Measurements from ENCODE around the gene COL27A1. TPM values are rescaled to one million over a fixed set of nuclear protein-coding genes. Genes with fewer than 3 reads are reported as not detected.

COL27A1 gene
- total RNA-seq, 2 experiments from 2014 or later = 8.4 to 9.7 TPM

- ATAC-seq = no peak
- Mint-ChIP-seq H3K4me1 (ENCODE audit: low read depth) (no peaks in the 10 kb centered on the region), H3K27me3 (no peaks in the 10 kb centered on the region)
These were observed 16.2 kb downstream of the COL27A1 start for GRCh38 chr9:114171500-114171899.

GRCh38 chr9:114172981-114173833 is 17.9 kb downstream of the COL27A1 start:
- no peak overlapping the region for H3K27ac Mint-ChIP-seq
- no peak overlapping the region for H3K4me3 Mint-ChIP-seq
- intact Hi-C loops (cut with micrococcal nuclease) = no loop called here
- ATAC-seq (no peak), DNase-seq (no peak)
- H3K4me1 Mint-ChIP-seq (ENCODE audit: low read depth) = no peaks in the 10 kb centered on the region
- ChIA-PET POLR2A (interaction anchor here (1.3 kb wide), 1 partner anchor 13 kb away, joined by 6 read pairs; no protein-coding TSS in a partner anchor), CTCF (interaction anchor here (1.4 to 1.9 kb wide), 2 partner anchors 65 to 118 kb away, joined by 6 read pairs; no protein-coding TSS in a partner anchor)
- no peaks in the 10 kb centered on the region for H3K9me3 Mint-ChIP-seq
- no peaks in the 10 kb centered on the region for H3K36me3 Mint-ChIP-seq (ENCODE audit: low read depth)
- TF ChIP-seq, protein P1, sequence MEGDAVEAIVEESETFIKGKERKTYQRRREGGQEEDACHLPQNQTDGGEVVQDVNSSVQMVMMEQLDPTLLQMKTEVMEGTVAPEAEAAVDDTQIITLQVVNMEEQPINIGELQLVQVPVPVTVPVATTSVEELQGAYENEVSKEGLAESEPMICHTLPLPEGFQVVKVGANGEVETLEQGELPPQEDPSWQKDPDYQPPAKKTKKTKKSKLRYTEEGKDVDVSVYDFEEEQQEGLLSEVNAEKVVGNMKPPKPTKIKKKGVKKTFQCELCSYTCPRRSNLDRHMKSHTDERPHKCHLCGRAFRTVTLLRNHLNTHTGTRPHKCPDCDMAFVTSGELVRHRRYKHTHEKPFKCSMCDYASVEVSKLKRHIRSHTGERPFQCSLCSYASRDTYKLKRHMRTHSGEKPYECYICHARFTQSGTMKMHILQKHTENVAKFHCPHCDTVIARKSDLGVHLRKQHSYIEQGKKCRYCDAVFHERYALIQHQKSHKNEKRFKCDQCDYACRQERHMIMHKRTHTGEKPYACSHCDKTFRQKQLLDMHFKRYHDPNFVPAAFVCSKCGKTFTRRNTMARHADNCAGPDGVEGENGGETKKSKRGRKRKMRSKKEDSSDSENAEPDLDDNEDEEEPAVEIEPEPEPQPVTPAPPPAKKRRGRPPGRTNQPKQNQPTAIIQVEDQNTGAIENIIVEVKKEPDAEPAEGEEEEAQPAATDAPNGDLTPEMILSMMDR (IDR thresholded peaks at IDR 0.05) = no peak
- H3K27me3 Mint-ChIP-seq = no peaks in the 10 kb centered on the region

More at GRCh38 chr9:114171500-114171899, 16.2 kb downstream of the COL27A1 start:
- POLR2A ChIA-PET = interaction anchor here (1.3 kb wide), 1 partner anchor 15 kb away, joined by 6 read pairs; no protein-coding TSS in a partner anchor
- no peak overlapping the region for H3K27ac Mint-ChIP-seq
- CTCF ChIA-PET = interaction anchor here (1.0 to 1.4 kb wide), 2 partner anchors 17 to 64 kb away, joined by 3 to 6 read pairs; partner anchors contain the start of gene COL27A1
- intact Hi-C loops (cut with micrococcal nuclease) = no loop called here
- H3K4me3 Mint-ChIP-seq = no peak overlapping the region
- no peaks in the 10 kb centered on the region for H3K36me3 Mint-ChIP-seq (ENCODE audit: low read depth)
- no peaks in the 10 kb centered on the region for H3K9me3 Mint-ChIP-seq
- no peak for DNase-seq
- TF ChIP-seq, protein P1 (IDR thresholded peaks at IDR 0.05) = no peak

DNA sequence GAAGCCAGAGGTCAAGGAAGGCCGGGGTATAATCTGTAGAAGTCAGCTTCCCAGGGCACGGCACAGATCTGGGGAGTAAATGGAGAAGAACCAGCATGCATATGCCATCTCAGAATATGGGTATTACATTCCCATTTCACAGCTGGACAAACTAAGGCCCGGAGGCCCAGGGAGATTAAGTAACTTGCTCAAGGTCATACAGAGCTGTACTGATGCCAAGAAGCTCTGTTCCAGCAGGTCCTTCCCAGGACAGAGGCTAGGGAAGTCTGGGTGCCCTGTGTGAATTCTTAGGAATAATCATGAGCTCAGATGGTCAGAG is 19.2 kb downstream of the COL27A1 start:
- DNase-seq = no peak
- intact Hi-C loops (cut with micrococcal nuclease) = no loop called here
- no peaks in the 10 kb centered on the region for H3K9me3 Mint-ChIP-seq
- H3K27me3 Mint-ChIP-seq = no peaks in the 10 kb centered on the region
- CTCF ChIA-PET = interaction anchor here (1.3 to 1.9 kb wide), 2 partner anchors 23 to 116 kb away, joined by 3 to 6 read pairs; no protein-coding TSS in a partner anchor
- ATAC-seq = no peak
- H3K36me3 Mint-ChIP-seq (ENCODE audit: low read depth) = no peaks in the 10 kb centered on the region
- no peak overlapping the region for H3K27ac Mint-ChIP-seq
- POLR2A ChIA-PET = no interaction called here
- TF ChIP-seq, protein P1 (IDR thresholded peaks at IDR 0.05) = no peak
- no peaks in the 10 kb centered on the region for H3K4me1 Mint-ChIP-seq (ENCODE audit: low read depth)
- H3K4me3 Mint-ChIP-seq = no peak overlapping the region

GRCh38 chr9:114174876-114175771 is 19.8 kb downstream of the COL27A1 start:
- intact Hi-C loops (cut with micrococcal nuclease) = no loop called here
- Mint-ChIP-seq H3K27me3 (no peaks in the 10 kb centered on the region), H3K4me1 (ENCODE audit: low read depth) (no peaks in the 10 kb centered on the region), H3K36me3 (ENCODE audit: low read depth) (no peaks in the 10 kb centered on the region), H3K9me3 (no peaks in the 10 kb centered on the region), H3K4me3 (no peak overlapping the region), H3K27ac (no peak overlapping the region)
- ChIA-PET POLR2A (no interaction called here), CTCF (interaction anchor here (1.3 to 1.9 kb wide), 2 partner anchors 23 to 116 kb away, joined by 3 to 6 read pairs; no protein-coding TSS in a partner anchor)
- ATAC-seq (no peak), DNase-seq (no peak)
- TF ChIP-seq, protein P1 (IDR thresholded peaks at IDR 0.05) = no peak
